GM19467 (cell line): Measurements from ENCODE around the gene POLR1G.
"Not testable (repeated sequence)": the region's sequence is repeated elsewhere in the genome, so short reads cannot be mapped to it uniquely, and the experiment has no call there.

Experiments
- ATAC-seq: cut with Tn5 transposase; IDR thresholded peaks from one replicate; pipeline ENCODE4 v1.9.1; 2021; ENCODE audit warnings: mild to moderate bottlenecking, moderate library complexity; ENCODE audit not compliant: unreplicated experiment

The POLR1G gene

GRCh38 chr19:45395821-45396617, 10.4 kb upstream of the POLR1G start:
- ATAC-seq, result no peak

DNA sequence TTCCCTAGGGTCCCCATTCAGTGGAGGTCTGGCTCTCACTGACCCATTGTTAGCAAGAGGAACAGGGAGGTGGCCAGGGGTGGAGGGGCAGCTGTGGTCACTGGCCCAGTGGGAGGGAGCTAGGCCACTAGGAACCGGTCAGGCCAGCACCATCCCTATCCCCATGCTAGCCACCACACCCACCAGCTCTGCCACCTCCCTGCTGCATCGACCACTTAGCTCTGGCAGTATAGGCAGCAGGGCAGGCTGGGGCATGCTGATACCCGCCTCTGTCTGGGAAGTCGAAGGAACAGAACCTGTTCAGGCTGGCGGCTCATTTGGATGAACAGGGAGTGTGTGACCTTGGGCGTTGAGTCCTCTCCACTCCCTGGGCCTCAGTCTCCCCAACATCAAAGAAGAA, 6.3 kb upstream of the POLR1G start:
- no peak for ATAC-seq

- ATAC-seq, result no peak
Measured at GRCh38 chr19:45401815-45402214, 4.6 kb upstream of the POLR1G start.

DNA sequence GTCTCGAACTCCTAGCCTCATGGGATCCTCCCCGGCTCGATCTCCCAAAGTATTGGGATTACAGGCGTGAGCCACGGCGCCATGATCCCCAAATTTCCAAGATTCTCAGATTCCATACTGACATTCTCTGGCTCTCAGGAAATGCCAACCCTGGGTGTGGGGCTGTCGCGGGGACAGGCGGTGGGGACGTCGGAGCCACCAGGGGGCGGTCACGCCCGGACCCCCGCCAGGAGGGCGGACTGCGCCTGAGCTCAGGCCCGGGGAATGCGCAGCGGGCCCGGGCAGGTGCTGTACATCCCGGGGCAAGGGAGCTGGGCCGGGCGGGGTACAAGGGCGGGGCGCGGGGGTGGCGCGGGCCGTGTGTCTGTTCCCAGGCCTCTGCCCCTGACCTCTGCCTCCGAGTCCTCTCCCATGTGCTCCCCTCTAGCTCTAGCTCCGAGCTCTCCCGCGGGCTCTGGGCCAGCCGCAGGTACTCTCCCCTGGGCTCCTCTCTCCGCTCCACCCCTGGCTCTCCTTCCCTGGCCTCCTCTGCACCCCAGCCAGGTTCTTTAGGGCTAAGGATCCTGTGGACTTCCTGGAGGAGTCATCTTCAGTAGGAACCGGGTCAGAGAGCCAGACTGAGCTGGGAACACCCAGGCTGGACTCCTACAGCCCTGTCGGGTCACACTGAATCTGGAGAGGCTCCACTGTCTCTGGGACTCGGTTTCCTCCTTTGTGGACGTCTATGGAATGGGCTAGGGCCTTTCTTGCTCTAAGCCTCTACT, 4.0 kb upstream of the POLR1G start:
- ATAC-seq, result no peak

DNA sequence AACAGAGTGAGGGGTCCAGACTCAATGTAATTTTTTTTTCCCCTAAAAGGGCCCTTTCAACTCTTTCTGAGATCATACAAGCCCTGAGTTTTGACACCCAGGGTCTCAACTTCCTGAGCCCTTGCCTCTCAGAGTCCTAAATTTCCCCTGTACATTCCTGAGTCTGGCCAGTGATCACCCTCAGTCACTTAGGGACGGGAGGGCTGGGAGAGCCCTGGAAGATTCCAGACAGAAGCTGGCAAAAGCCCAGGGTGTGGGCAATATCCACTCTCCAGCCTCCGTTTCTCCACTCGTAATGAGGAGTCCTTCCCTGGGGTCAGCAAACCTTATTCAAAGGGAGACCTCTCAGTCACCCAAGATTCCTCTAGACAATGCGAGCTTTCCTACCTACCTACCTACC, 3.2 kb upstream of the POLR1G start:
- no peak for ATAC-seq

- ATAC-seq, result no peak
Measured at GRCh38 chr19:45403781-45404556, 2.5 kb upstream of the POLR1G start.

GRCh38 chr19:45404557-45405434, 1.6 kb upstream of the POLR1G start, which contains the start of gene PPP1R13L:
PPP1R13L (minus strand) TSS chr19:45405069; CDS start chr19:45398318, 6,751 bp downstream.
- ATAC-seq, result no peak

GRCh38 chr19:45405435-45406225, 814 bp upstream of the POLR1G start:
- ATAC-seq, result peak; percentile 35

- no peak for ATAC-seq
Measured at GRCh38 chr19:45407091-45407375, 589 bp downstream of the POLR1G start.

GRCh38 chr19:45407585-45407984, 1.1 kb downstream of the POLR1G start:
- ATAC-seq, result not testable (repeated sequence)

DNA sequence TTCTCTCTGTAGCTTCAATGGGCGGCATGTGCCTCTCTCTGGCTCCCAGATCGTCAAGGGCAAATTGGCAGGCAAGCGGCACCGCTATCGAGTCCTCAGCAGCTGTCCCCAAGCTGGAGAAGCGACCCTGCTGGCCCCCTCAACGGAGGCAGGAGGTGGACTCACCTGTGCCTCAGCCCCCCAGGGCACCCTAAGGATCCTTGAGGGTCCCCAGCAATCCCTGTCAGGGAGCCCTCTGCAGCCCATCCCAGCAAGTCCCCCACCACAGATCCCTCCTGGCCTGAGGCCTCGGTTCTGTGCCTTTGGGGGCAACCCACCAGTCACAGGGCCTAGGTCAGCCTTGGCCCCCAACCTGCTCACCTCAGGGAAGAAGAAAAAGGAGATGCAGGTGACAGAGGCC, 1.7 kb downstream of the POLR1G start:
- no peak for ATAC-seq

DNA sequence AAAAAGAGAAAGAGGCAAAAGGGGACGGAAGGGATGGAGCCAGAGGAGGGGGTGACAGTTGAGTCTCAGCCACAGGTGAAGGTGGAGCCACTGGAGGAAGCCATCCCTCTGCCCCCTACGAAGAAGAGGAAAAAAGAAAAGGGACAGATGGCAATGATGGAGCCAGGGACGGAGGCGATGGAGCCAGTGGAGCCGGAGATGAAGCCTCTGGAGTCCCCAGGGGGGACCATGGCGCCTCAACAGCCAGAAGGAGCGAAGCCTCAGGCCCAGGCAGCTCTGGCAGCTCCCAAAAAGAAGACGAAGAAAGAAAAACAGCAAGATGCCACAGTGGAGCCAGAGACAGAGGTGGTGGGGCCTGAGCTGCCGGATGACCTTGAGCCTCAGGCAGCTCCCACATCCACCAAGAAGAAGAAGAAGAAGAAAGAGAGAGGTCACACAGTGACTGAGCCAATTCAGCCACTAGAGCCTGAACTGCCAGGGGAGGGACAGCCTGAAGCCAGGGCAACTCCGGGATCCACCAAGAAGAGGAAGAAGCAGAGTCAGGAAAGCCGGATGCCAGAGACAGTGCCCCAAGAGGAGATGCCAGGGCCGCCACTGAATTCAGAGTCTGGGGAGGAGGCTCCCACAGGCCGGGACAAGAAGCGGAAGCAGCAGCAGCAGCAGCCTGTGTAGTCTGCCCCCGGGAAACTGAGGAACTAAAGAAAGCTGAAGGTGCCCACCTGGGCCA, 2.5 kb downstream of the POLR1G start:
- no peak for ATAC-seq

DNA sequence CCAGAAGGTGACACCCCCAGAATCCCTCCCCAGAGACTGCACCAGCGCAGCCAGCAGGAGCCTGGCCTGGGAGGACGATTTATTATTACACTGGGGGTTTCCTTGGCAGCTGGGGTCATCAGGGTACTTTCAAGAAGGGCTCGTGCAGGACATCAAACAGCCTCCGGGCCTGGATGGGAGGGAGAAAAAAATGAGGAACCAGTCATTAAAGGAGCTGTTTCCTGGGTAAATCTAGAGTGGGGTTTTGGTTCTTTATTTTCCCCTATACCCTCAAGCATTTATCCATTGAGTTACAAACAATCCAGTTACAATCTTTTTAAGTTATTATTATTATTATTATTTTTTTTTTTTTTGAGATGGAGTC, 3.1 kb downstream of the POLR1G start:
- no peak for ATAC-seq

DNA sequence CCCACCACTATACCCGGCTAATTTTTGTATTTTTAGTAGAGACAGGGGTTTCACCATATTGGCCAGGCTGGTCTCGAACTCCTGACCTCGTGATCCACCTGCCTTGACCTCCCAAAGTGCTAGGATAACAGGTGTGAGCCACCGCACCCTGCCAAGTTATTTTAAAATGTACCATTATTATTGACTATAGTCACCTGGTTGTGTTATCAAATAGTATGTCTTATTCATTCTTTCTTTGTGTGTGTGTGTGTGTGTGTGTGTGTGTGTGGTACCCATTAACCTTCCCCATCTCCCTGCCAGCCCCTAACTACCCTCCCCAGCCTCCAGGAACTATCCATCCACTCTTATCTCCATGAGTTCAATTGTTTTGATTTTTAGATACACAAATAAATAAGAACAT, 3.9 kb downstream of the POLR1G start:
- ATAC-seq, result not testable (repeated sequence)

DNA sequence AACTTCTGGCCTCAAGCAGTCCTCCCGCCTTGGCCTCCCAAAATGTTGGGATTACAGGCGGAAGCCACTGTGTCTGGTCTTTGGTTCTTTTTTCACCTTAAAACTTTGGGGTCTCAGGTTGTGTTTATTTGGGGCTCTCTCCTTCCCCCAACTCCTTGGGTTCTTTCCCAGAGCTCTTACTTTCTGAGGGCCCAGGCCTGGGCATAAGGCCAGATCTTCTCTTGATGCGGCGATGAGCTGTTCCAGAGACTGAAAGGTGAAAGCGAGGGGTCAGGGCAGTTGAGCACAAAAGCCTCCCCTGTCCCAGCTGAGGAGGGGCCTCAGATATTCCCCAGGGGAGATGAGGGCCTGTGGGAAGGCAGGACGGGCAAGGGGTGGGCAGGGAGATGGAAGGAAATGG, 7.1 kb downstream of the POLR1G start:
- ATAC-seq, result no peak

GRCh38 chr19:45414468-45414867, 8.0 kb downstream of the POLR1G start:
- no peak for ATAC-seq

GRCh38 chr19:45417151-45417550, 10.7 kb downstream of the POLR1G start:
- ATAC-seq, result no peak

- no peak for ATAC-seq
Measured at GRCh38 chr19:45418802-45419201, 12.4 kb downstream of the POLR1G start.

- ATAC-seq, result no peak
Measured at GRCh38 chr19:45419396-45419795, 13.0 kb downstream of the POLR1G start.
